HepG2 (cell line): ENCODE results near the gene ARMC10. TPM values are rescaled to one million over a fixed set of nuclear protein-coding genes. Genes with fewer than 3 reads are reported as not detected.
A peak's percentile ranks its signal among the peaks of the same experiment; 100 is the strongest.

ENCODE experiments used
- ATAD3A ChIP-seq: sonication (generic); formaldehyde crosslinking; IDR thresholded peaks from 2 replicates; pipeline ENCODE4 v1.4.0; 2020; ENCODE audit warnings: missing genetic modification reagents
- CCAR2 ChIP-seq: fragments of 200-400 bp; formaldehyde crosslinking; optimal IDR thresholded peaks from 2 replicates; pipeline ENCODE3; 2018; ENCODE audit warnings: low read depth, mild to moderate bottlenecking, low read length, moderate library complexity
- DR1 ChIP-seq: sonication (generic); formaldehyde crosslinking; IDR thresholded peaks from 2 replicates; pipeline ENCODE4 v1.8.0; 2021; ENCODE audit warnings: mild to moderate bottlenecking, missing genetic modification reagents, inconsistent platforms
- EP300 ChIP-seq, 3 experiments: sonication (generic) in 1 of 3; formaldehyde crosslinking in 1 of 3; IDR thresholded peaks; 2 replicates each; pipeline versions ENCODE4 v1.5.1 to v1.6.1; 2011 to 2020; ENCODE audit warnings: low read depth in 2 of 3, low read length in 2 of 3, borderline replicate concordance in 1 of 3, improper control_type of control experiment in 1 of 3, mild to moderate bottlenecking in 1 of 3, missing genetic modification reagents in 1 of 3, moderate library complexity in 1 of 3
- KMT2B ChIP-seq: IDR thresholded peaks from 2 replicates; pipeline ENCODE4 v1.6.1; 2016; ENCODE audit warnings: missing genetic modification reagents, missing compliant biosample characterization
- MED8 ChIP-seq: sonication (generic); formaldehyde crosslinking; IDR thresholded peaks from 2 replicates; pipeline ENCODE4 v1.8.1; 2023; ENCODE audit warnings: mild to moderate bottlenecking, missing genetic modification reagents; ENCODE audit not compliant: insufficient replicate concordance
- NKX3-1 ChIP-seq: sonication (generic); formaldehyde crosslinking; IDR thresholded peaks from 2 replicates; pipeline ENCODE4 v1.5.0; 2020; ENCODE audit warnings: missing genetic modification reagents
- NR3C1 ChIP-seq: sonication (generic); formaldehyde crosslinking; IDR thresholded peaks from 2 replicates; pipeline ENCODE4 v1.4.0; 2020; ENCODE audit warnings: missing genetic modification reagents
- PBX2 ChIP-seq: IDR thresholded peaks from 2 replicates; pipeline ENCODE4 v1.6.1; 2016; ENCODE audit warnings: control low read depth
- RBM39 ChIP-seq: fragments of 200-400 bp; formaldehyde crosslinking; IDR thresholded peaks from one replicate; pipeline ENCODE4 v1.6.1; 2018; ENCODE audit warnings: antibody characterized with exemption, mild to moderate bottlenecking, low read depth, low read length; ENCODE audit not compliant: poor library complexity, severe bottlenecking
- RFX3 ChIP-seq: IDR thresholded peaks from 2 replicates; pipeline ENCODE4 v1.6.1; 2016; ENCODE audit warnings: missing biosample characterization, missing genetic modification reagents
- SIN3A ChIP-seq: IDR thresholded peaks from 2 replicates; pipeline ENCODE4 v1.6.1; 2011; ENCODE audit warnings: low read depth, mild to moderate bottlenecking, control low read depth, low read length, borderline replicate concordance
- SMC3 ChIP-seq: IDR thresholded peaks from 2 replicates; pipeline ENCODE4 v1.6.1; 2011; ENCODE audit warnings: low read length, improper control_type of control experiment
- SMYD3 ChIP-seq: sonication (generic); formaldehyde crosslinking; IDR thresholded peaks from 2 replicates; pipeline ENCODE4 v1.8.1; 2023; ENCODE audit warnings: mild to moderate bottlenecking, missing genetic modification reagents
- SUZ12 ChIP-seq: fragments of 150-350 bp; IDR thresholded peaks from 2 replicates; pipeline ENCODE4 v1.6.1; 2014; ENCODE audit warnings: low read depth, low read length
- TCF12 ChIP-seq, 2 experiments: fragments of 450-650 bp in 1 of 2; sonication (generic) in 1 of 2; formaldehyde crosslinking in 1 of 2; IDR thresholded peaks; 2 replicates each; pipeline versions ENCODE4 v1.6.1 to v1.8.0; 2017 to 2022; ENCODE audit warnings: antibody characterized with exemption in 1 of 2, mild to moderate bottlenecking in 1 of 2, missing genetic modification reagents in 1 of 2, moderate library complexity in 1 of 2
- ZBTB39 ChIP-seq: sonication (generic); formaldehyde crosslinking; IDR thresholded peaks from 2 replicates; pipeline ENCODE4 v1.5.0; 2020; ENCODE audit warnings: missing genetic modification reagents
- ZBTB7B ChIP-seq: sonication (generic); formaldehyde crosslinking; IDR thresholded peaks from 2 replicates; pipeline ENCODE4 v1.4.0; 2020; ENCODE audit warnings: missing genetic modification reagents
- ZNF124 ChIP-seq: sonication (generic); formaldehyde crosslinking; IDR thresholded peaks from 2 replicates; pipeline ENCODE4 v1.4.0; 2020; ENCODE audit warnings: missing genetic modification reagents
- ZNF17 ChIP-seq: sonication (generic); formaldehyde crosslinking; IDR thresholded peaks from 2 replicates; pipeline ENCODE4 v1.5.0; 2020; ENCODE audit warnings: mild to moderate bottlenecking, missing genetic modification reagents
- ZNF383 ChIP-seq: sonication (generic); formaldehyde crosslinking; IDR thresholded peaks from 2 replicates; pipeline ENCODE4 v1.4.0; 2020; ENCODE audit warnings: missing genetic modification reagents, mild to moderate bottlenecking, borderline replicate concordance
- ZNF430 ChIP-seq: sonication (generic); formaldehyde crosslinking; IDR thresholded peaks from 2 replicates; pipeline ENCODE4 v1.9.0; 2021; ENCODE audit warnings: mild to moderate bottlenecking, missing genetic modification reagents
- ZNF781 ChIP-seq: sonication (generic); formaldehyde crosslinking; IDR thresholded peaks from 2 replicates; pipeline ENCODE4 v1.5.1; 2020; ENCODE audit warnings: borderline replicate concordance, mild to moderate bottlenecking, missing genetic modification reagents; ENCODE audit errors: not compliant biosample characterization
- ZNF782 ChIP-seq: sonication (generic); formaldehyde crosslinking; IDR thresholded peaks from 2 replicates; pipeline ENCODE4 v1.4.0; 2020; ENCODE audit warnings: missing genetic modification reagents, mild to moderate bottlenecking, borderline replicate concordance
- ZUFSP ChIP-seq: sonication (generic); formaldehyde crosslinking; IDR thresholded peaks from 2 replicates; pipeline ENCODE4 v1.9.0; 2021; ENCODE audit warnings: missing genetic modification reagents, mild to moderate bottlenecking, borderline replicate concordance
- polyA plus RNA-seq, 8 experiments: library from polyadenylated mRNA; depleted of rRNA in 3 of 8; stranded (reverse) in 7 of 8; unstranded in 1 of 8; fragments of >200 nt; fragmentation: Illumina TruSeq in 4 of 8; extraction: Trizol in 4 of 8; gene quantifications; 2 replicates each; pipeline versions ENCODE4 v1.2.1 to v1.2.3, GENCODE V29; 2011 to 2016; ENCODE audit warnings: low read depth in 4 of 8, missing spikeins in 1 of 8, mixed read lengths in 1 of 8; ENCODE audit not compliant: insufficient read depth in 1 of 8
- total RNA-seq, 5 experiments: library from RNA; depleted of rRNA; stranded (reverse); fragments of >200 nt; fragmentation: Illumina TruSeq; extraction: Trizol; gene quantifications; 2 replicates each; pipeline ENCODE4 v1.2.3, GENCODE V29; 2016; ENCODE audit warnings: low read depth in 1 of 5

Gene ARMC10
- total and polyA plus RNA-seq, 2 of the 13 experiments (the other 11 are each of a cell fraction or from before 2014, with no cell fraction given) = 11.3 to 23.7 TPM

GRCh38 chr7:103074519-103075336 lies at the start of gene ARMC10, which contains the start of gene FBXL13 (continued):
- TF ChIP-seq PBX2 (CRISPR knock-in tag) (no peak), SMC3 (no peak), ZUFSP (CRISPR knock-in tag) (no peak), ZNF124 (CRISPR knock-in tag) (peak; percentile 18; the same call in 1 of the 2 replicates), RBM39 (peak; percentile 67), TCF12 (IDR thresholded peaks at IDR 0.05) (no peak), TCF12 (CRISPR knock-in tag; IDR thresholded peaks at IDR 0.05) (peak; percentile 14; the same call in 1 of the 2 replicates), SMYD3 (CRISPR knock-in tag) (0 out of 2 replicates have a peak, but pooled peaks have one; percentile 26), NKX3-1 (CRISPR knock-in tag) (peak; percentile 60; the same call in 1 of the 2 replicates), CCAR2 (no peak), KMT2B (0 out of 2 replicates have a peak, but pooled peaks have one; percentile 25), ZBTB7B (CRISPR knock-in tag) (no peak), DR1 (CRISPR knock-in tag) (no peak), ZNF17 (CRISPR knock-in tag) (no peak), NR3C1 (CRISPR knock-in tag) (no peak), ZNF781 (CRISPR knock-in tag) (no peak), ZNF383 (CRISPR knock-in tag) (no peak), EP300 (IDR thresholded peaks at IDR 0.05; ENCODE audit: low read depth in 2 of 2, low read length in 2 of 2) (no peak), EP300 (CRISPR knock-in tag; IDR thresholded peaks at IDR 0.05; ENCODE audit: borderline replicate concordance) (no peak; the same call in 1 of the 2 replicates), ZNF430 (CRISPR knock-in tag) (no peak), SIN3A (peak; percentile 94), ZBTB39 (CRISPR knock-in tag) (peak; percentile 85; the same call in 1 of the 2 replicates), ATAD3A (no peak), ZNF782 (CRISPR knock-in tag) (no peak), SUZ12 (no peak), MED8 (no peak), RFX3 (peak; percentile 94)
